Stomach smooth muscle (tissue), 2 donors: ENCODE data around the gene KIF12.

Source experiments
- H3K27ac ChIP-seq: one replicate; pipeline ENCODE4 v1.7.0; 2013; ENCODE audit warnings: mild to moderate bottlenecking, low read length, inconsistent platforms
- H3K27me3 ChIP-seq, 2 donors: one replicate each; pipeline ENCODE4 v1.7.0; 2013; ENCODE audit warnings: low read length in 2 of 2; ENCODE audit not compliant: insufficient read depth in 2 of 2, control insufficient read depth in 1 of 2
- H3K36me3 ChIP-seq, 2 donors: one replicate each; pipeline ENCODE4 v1.7.0; 2013; ENCODE audit warnings: low read length in 2 of 2; ENCODE audit not compliant: control insufficient read depth in 2 of 2, insufficient read depth in 2 of 2
- H3K4me1 ChIP-seq: one replicate; pipeline ENCODE4 v1.7.0; 2013; ENCODE audit warnings: low read length; ENCODE audit not compliant: control insufficient read depth, insufficient read depth
- H3K4me3 ChIP-seq, 2 donors: one replicate each; pipeline ENCODE4 v1.7.0; 2013; ENCODE audit warnings: low read length in 2 of 2
- H3K9ac ChIP-seq, 2 donors: one replicate each; pipeline ENCODE4 v1.7.0; 2013; ENCODE audit warnings: low read length in 2 of 2, mild to moderate bottlenecking in 1 of 2
- H3K9me3 ChIP-seq, 2 donors: one replicate each; pipeline ENCODE4 v1.7.0; 2013; ENCODE audit warnings: low read length in 2 of 2; ENCODE audit not compliant: control insufficient read depth in 2 of 2
- donor health status: healthy.
- donor health status: Pancreatic carcinoma.

KIF12 gene

DNA sequence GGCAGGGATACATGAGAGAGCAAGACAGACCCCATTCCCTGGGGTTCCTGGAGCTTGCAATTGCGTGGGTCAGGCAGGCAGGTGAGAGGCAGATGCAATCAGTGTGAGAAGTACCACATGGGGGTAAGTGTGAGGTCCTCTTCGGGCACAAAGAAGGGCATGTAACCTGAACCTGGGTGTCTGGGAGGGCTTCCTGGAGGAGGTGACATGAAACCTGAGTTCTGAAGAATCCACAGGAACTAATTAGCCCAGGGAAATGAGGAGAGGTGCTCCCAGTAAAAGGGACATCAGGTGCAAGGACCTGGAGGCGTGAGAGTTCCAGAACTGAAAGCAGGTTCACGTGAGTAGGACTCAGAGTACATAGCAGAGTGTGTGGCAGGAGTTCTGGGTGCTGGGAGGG is 23.5 kb downstream of the KIF12 start:
- Histone ChIP-seq H3K9me3 (no peaks in the 10 kb centered on the region), H3K36me3 (no peaks in the 10 kb centered on the region), H3K27me3 (peaks cover 5 to 7% of the 10 kb centered on the region in 2 donors), H3K4me3 (no peak overlapping the region), H3K4me1 (peaks cover 3% of the 10 kb centered on the region), H3K27ac (no peak overlapping the region), H3K9ac (no peak overlapping the region)

DNA sequence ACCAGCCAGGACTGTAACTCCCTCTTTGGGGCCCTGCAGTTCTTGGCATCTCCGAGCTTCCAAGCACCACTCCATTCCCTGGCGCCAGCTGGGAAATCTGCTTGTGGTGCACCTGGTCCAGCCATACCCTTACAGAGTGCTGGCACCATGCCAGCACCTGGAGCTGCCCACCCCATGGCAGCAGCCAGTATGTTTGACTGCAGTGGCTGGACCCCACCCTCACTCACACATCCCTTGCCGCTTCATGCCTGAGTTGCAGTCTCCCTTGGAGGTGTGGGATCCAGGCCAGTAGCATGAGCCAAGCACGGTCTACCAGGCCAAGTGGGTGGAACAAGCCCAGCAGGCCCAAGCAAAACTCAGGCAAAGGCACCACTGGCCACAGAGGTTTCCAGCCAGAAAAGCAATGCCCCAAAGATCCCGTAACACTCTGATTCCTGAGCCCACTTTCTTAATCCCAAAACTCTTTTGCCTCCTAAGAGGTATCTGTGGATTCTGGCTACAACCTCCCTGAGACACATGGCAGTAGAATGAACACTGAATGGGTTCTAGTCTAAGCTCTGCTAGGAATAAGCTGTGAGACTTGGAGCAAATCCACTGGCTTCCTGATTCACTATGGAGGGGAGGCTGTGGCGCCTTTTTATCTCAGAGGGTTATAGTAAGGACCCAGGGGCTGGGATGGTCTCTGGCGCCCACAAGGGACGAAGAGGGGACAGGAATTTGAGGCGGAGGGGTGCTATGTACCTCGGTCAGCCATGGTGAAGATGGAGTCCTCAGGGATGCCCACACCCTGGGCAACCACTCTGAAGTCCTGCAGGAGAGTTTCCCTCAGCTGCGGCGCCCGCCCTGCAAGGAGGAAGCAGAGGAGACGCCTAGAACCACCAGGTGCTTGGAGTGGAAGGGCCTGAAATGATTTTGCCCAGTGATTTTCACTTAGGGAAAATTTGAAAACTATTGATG is 26.6 kb downstream of the KIF12 start:
- H3K27me3 ChIP-seq = no peaks in the 10 kb centered on the region
- no peaks in the 10 kb centered on the region for H3K9me3 ChIP-seq
- H3K4me3 ChIP-seq = no peak overlapping the region
- peaks cover 3% of the 10 kb centered on the region for H3K4me1 ChIP-seq
- H3K9ac ChIP-seq = no peak overlapping the region
- no peaks in the 10 kb centered on the region for H3K36me3 ChIP-seq
- H3K27ac ChIP-seq = no peak overlapping the region

DNA sequence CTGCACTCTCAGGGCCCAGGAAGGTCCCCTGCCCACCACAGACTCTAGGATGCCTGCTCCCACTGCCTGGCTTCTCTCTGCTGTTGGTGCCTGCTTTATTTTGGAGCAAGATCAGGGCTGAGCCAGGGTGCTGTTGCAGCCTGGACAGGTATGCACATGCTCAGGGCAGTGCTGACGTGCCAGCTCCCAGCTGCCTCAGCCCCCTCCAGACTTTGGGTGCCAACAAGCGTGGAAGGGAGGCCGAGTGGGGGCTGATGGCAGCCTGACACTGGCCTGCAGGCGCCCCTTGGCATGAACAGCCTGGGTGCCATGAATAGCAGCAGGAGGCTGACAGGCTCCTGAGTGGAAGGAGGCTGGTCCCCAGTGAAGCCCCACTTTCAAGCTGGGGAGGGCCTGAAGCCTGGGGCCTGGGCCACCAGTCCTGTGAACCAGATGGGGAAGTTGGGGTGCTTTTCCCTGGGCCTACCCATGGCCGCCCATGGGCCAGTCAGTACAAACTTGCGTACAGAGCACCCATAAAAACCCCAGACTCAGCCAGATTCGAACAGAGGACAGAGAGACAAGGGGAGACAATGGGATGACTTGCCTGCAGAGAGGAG is 27.8 kb downstream of the KIF12 start:
- H3K9me3 ChIP-seq = no peaks in the 10 kb centered on the region
- H3K4me3 ChIP-seq = no peak overlapping the region
- peaks cover 3% of the 10 kb centered on the region for H3K4me1 ChIP-seq
- H3K27me3 ChIP-seq = no peaks in the 10 kb centered on the region
- H3K27ac ChIP-seq = no peak overlapping the region
- no peak overlapping the region for H3K9ac ChIP-seq
- H3K36me3 ChIP-seq = no peaks in the 10 kb centered on the region

DNA sequence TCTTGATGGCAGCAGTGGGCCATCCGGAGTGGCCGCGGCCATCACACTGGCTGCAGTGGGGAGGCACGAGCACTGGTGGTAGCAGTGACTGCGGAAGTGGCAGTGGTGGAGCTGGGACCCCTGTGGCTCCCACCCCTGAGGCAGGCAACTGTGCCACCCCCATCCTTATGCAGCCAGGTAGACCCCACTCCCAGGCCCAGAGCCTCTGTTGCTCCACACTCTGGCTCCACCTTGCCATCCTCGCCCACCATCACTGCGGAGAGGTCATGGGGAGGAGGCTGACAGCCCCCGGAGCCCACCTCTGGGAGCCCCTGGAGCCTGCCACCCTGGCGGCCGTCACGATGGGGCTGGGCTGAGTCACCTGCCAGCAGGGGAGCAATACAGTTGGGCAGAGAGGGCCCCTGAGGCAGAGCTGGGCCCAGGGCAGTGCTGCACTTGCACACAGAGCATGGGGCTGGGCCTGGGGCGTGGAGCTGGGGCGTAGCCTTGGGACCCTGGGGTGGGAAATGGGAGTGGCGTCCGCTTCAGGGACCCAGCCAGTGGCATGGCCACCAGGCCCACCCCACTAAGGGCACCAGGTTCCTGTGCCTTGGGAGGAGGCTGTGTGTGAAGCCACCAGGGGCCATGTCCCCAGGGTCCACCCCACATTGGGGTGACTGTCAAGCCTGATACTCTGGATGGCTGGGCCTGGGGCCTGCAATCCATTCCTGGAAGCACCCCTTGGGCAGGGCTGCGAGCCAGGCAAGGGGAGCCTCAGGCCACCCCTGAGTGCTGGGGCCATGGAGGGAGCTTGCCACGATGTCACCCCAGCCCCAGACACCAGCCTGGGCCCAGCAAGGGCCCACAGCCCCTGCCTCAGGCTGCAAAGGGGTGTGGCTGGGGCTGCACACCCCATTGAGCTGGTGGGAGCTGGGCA is 28.6 kb downstream of the KIF12 start:
- Histone ChIP-seq H3K9me3 (no peaks in the 10 kb centered on the region), H3K36me3 (no peaks in the 10 kb centered on the region), H3K4me3 (no peak overlapping the region), H3K27me3 (no peaks in the 10 kb centered on the region), H3K9ac (no peak overlapping the region), H3K4me1 (peaks cover 3% of the 10 kb centered on the region), H3K27ac (no peak overlapping the region)

DNA sequence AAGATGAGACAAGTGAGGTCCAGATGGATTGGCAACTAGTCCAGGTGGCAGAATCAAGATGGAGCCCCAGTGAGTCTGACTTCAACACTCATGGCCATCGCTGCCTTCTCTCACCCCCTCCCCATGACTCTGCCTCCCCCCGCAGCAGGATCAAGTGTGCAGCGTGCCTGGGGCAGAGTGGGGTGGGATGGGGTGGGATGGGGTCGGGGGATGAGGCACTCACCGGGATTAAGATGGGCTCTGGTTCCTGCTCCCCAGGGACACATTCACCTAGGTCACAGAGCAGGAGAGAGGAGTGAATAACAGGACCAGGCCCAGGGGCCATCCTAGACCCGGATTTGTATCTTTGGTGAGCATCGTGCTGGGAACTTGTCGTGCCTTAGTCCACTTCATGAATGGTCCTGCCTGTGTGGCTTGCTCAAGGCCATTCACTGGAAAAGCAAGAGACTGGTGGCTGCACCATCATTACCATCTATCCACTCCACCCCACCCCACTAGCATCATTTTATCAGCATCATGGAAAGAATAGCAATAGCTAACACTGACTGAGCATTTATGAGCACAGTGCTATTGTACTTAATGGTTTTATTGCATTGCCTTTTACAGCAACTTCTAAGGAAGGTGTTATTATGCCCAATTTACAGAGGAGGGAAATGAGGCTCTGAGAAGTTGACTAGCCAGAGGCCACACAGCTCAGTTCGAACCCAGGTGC is 29.5 kb downstream of the KIF12 start:
- Histone ChIP-seq H3K27me3 (no peaks in the 10 kb centered on the region), H3K9ac (no peak overlapping the region), H3K4me1 (peaks cover 3% of the 10 kb centered on the region), H3K27ac (no peak overlapping the region), H3K9me3 (no peaks in the 10 kb centered on the region), H3K36me3 (no peaks in the 10 kb centered on the region), H3K4me3 (no peak overlapping the region)

DNA sequence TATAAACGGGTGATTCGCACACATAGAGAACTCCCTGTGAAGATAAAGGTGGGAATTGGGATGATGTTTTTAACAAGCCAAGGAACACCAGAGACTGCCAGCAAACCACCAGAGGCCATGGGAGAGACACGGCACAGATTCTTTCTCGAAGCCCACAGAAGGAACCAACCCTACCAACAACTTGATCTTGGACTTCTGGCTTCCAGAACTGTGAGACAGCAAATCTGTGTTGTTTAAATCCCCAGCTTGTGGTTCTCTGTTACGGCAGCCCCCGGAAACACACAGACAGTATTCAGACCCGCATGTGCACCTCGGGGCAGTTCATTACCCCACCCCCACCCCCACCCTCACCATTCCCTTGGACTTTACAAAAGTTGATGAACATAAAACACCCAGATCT is 33.8 kb downstream of the KIF12 start:
- no peak overlapping the region for H3K27ac ChIP-seq
- no peaks in the 10 kb centered on the region for H3K4me1 ChIP-seq
- H3K9ac ChIP-seq = no peak overlapping the region
- no peaks in the 10 kb centered on the region for H3K9me3 ChIP-seq
- no peak overlapping the region for H3K4me3 ChIP-seq
- H3K27me3 ChIP-seq = peaks cover 0 to 3% of the 10 kb centered on the region in 2 donors
- no peaks in the 10 kb centered on the region for H3K36me3 ChIP-seq

DNA sequence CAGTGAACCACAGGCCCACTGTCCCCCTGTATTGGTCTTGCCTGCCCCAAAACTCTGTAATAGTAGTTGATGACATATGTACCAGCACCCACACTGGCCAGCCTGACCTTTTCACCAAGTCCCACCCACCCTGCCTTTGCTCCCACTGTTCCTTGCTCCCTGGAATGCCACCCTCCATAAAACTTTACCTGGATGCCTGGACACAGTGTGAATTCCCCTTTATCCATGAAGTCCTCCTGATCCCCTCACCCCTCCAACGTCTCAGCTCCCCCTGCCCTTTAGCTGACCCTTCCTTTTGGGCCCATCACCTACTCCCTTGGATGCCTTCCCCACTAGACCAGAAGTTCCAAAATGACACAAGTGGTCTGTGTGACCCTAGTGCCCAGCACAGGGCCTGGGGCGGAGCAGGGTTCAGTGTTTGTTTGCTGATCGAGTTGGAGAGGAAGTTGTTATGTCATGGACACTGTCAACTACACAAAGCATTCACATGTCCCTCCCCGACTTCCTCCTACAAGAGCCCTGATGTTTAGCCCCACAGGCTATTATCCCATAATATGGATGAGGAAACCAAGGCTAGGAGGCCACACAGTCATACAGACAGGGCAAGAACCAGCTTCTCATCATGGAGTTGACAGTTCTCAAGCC is 37.1 kb downstream of the KIF12 start:
- Histone ChIP-seq H3K4me1 (no peaks in the 10 kb centered on the region), H3K36me3 (no peaks in the 10 kb centered on the region), H3K4me3 (no peak overlapping the region), H3K9ac (no peak overlapping the region), H3K9me3 (no peaks in the 10 kb centered on the region), H3K27ac (no peak overlapping the region), H3K27me3 (peaks cover 0 to 3% of the 10 kb centered on the region in 2 donors)

DNA sequence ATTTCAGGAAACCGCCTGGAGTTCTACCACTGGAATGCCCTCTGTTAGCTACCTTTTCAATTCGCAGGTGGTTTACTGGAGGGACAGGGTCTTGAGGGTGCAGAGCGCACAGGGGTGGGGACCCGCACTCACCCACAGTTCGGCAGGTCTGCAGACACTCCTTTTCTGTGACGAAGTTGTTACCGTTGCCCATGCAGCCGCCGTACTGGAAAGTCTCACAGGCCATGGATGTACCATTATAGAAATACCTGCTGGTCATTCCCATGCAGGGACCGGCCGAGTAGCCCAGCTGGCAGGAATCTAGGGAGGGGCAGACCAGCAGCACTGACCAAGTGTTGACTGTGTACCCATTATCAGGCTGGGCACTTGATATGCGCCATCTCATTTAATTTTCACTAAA is 37.8 kb downstream of the KIF12 start:
- Histone ChIP-seq H3K4me1 (no peaks in the 10 kb centered on the region), H3K9ac (no peak overlapping the region), H3K27me3 (peaks cover 0 to 3% of the 10 kb centered on the region in 2 donors), H3K27ac (no peak overlapping the region), H3K36me3 (no peaks in the 10 kb centered on the region), H3K4me3 (no peak overlapping the region), H3K9me3 (no peaks in the 10 kb centered on the region)

DNA sequence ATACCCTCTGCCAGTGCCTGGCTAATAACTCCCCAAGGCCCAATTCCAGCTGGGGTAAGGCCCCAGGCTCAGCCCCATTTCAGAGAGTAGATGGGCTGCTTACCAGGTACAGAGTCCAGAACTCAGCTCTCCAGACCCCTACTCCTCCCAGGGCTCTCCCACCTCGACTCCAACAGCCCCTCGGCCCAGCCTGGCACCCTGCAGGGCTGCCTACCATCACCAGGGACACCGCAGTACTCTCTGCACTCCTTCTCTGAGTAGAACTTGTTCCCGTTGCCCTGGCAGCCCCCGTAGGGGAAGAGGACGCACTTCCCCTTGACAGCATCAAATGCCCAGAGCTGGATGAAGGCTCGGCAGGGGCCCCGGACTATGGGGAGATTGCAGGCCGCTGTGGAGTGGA is 38.4 kb downstream of the KIF12 start:
- Histone ChIP-seq H3K4me1 (no peaks in the 10 kb centered on the region), H3K9ac (no peak overlapping the region)

DNA sequence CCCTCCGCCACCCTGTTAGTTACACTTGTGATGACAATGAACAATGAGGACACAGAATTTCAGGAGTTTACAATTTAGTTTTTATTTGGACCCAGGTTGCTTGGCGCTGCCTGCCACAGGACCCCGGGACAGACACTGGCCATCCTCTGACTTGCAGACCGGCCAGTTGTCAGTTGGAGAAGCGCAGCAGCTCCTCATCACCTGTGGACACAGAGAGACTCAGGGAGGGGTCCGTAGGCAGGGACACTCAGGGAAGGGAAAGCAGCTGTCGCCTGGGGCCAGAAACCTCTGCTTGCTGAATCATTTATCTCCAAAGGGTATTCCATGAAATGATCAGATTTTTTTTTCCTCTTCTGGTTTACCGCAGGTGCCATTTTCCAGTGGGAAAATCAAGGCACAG is 39.0 kb downstream of the KIF12 start:
- Histone ChIP-seq H3K36me3 (no peaks in the 10 kb centered on the region), H3K9me3 (no peaks in the 10 kb centered on the region), H3K4me1 (no peaks in the 10 kb centered on the region), H3K4me3 (no peak overlapping the region), H3K9ac (no peak overlapping the region), H3K27me3 (peaks cover 0 to 3% of the 10 kb centered on the region in 2 donors), H3K27ac (no peak overlapping the region)

More for the DNA sequence above, 38.4 kb downstream of the KIF12 start:
- H3K27ac ChIP-seq = no peak overlapping the region
- no peaks in the 10 kb centered on the region for H3K9me3 ChIP-seq
- no peaks in the 10 kb centered on the region for H3K36me3 ChIP-seq
- peaks cover 0 to 3% of the 10 kb centered on the region in 2 donors for H3K27me3 ChIP-seq
- H3K4me3 ChIP-seq = no peak overlapping the region
